HEK293T (cell line): ENCODE data around the gene PFDN5.

Source experiments
- CTCF ChIA-PET: fragments of 350-600 bp; formaldehyde crosslinking; extraction: SDS; loops from one replicate; lab custom pipeline; 2021; ENCODE audit warnings: antibody characterized with exemption, inconsistent platforms; lab: Yijun Ruan, JAX
- POLR2A ChIA-PET: fragments of 350-600 bp; formaldehyde crosslinking; extraction: SDS; loops from one replicate; lab custom pipeline; 2020; ENCODE audit warnings: antibody characterized with exemption, inconsistent platforms; lab: Yijun Ruan, JAX
- DNase-seq: peaks from one replicate; pipeline ENCODE4 v3.0.0; 2012; ENCODE audit warnings: mixed read lengths; ENCODE audit errors: extremely low spot score
- SP1 ChIP-seq: fragments of 450-650 bp; IDR thresholded peaks from 2 replicates; pipeline ENCODE4 v1.6.1; 2017

The PFDN5 gene

DNA sequence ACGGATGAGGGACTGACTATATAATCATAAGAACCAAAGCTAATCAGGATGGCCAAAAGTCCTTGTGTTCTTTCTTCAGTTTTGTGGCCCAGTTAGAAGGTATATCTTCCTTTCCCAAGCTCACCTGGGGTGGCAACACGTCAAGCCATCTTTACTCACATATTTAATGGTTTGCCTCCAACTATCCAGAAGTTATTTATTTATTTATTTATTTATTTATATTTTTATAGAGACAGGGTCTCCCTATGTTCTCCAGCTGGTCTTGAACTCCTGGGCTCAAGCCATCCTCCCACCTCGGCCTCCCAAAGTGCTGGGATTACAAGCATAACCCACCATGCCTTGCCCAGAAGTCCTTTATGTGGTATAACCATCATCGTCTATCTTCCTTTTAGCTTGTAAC, 52.6 kb downstream of the PFDN5 start:
- no peak for TF ChIP-seq SP1
- ChIA-PET CTCF (interaction anchor here (0.6 to 1.3 kb wide), 3 partner anchors 34 to 470 kb away, joined by 3 to 4 read pairs (median 3); no protein-coding TSS in a partner anchor), POLR2A (interaction anchor here (0.9 to 1.3 kb wide), 4 partner anchors 27 to 269 kb away, joined by 3 to 5 read pairs (median 4); partner anchors contain the start of genes AAAS, SPRYD3 and TARBP2)
- DNase-seq = no peak
